Mesothelial cell of epicardium (in vitro differentiated cells): ENCODE data around the gene ADAMTS13. TPM values are rescaled to one million over a fixed set of nuclear protein-coding genes. Genes with fewer than 3 reads are reported as not detected.

Source experiments
- DNase-seq, 2 experiments: peaks; one replicate each; pipeline ENCODE4 v3.0.0; 2021; ENCODE audit warnings: low spot score in 2 of 2; ENCODE audit not compliant: unreplicated experiment in 2 of 2
- H3K27ac Mint-ChIP-seq: 2 replicates; pipeline ENCODE4 v1.8.0; 2021; ENCODE audit warnings: mixed read lengths
- H3K27me3 Mint-ChIP-seq: 2 replicates; pipeline ENCODE4 v1.8.0; 2021; ENCODE audit warnings: low read depth, mixed read lengths
- H3K36me3 Mint-ChIP-seq: 2 replicates; pipeline ENCODE4 v1.8.0; 2021; ENCODE audit warnings: mixed read lengths
- H3K4me1 Mint-ChIP-seq: 2 replicates; pipeline ENCODE4 v1.8.0; 2021; ENCODE audit warnings: mixed read lengths
- H3K4me3 Mint-ChIP-seq: 2 replicates; pipeline ENCODE4 v1.8.0; 2021; ENCODE audit warnings: mild to moderate bottlenecking, moderate library complexity, mixed read lengths
- H3K9me3 Mint-ChIP-seq: 2 replicates; pipeline ENCODE4 v1.8.0; 2021; ENCODE audit warnings: mixed read lengths
- CTCF ChIP-seq: fragments of 200-600 bp; sonication (generic); IDR thresholded peaks from one replicate; pipeline ENCODE4 v1.5.0; 2021; ENCODE audit warnings: antibody characterized with exemption; ENCODE audit not compliant: unreplicated experiment
- total RNA-seq: library from RNA; stranded (reverse); gene quantifications from 3 replicates; pipeline ENCODE4 v1.2.1, GENCODE V29; 2021

The ADAMTS13 gene
- total RNA-seq, 1 donor from 2014 or later = 21.3 TPM

- H3K27ac Mint-ChIP-seq = no peak overlapping the region
- H3K4me1 Mint-ChIP-seq = peaks cover 26% of the 10 kb centered on the region
- no peak for TF ChIP-seq CTCF
- no peaks in the 10 kb centered on the region for H3K27me3 Mint-ChIP-seq
- no peak overlapping the region for H3K4me3 Mint-ChIP-seq
- peaks cover 8% of the 10 kb centered on the region for H3K9me3 Mint-ChIP-seq
- no peak for DNase-seq
- no peaks in the 10 kb centered on the region for H3K36me3 Mint-ChIP-seq
Observed at GRCh38 chr9:133507246-133507965, 85.2 kb downstream of the ADAMTS13 start.

GRCh38 chr9:133508046-133508445, 85.9 kb downstream of the ADAMTS13 start:
- Mint-ChIP-seq H3K4me3 (no peak overlapping the region), H3K36me3 (no peaks in the 10 kb centered on the region), H3K4me1 (peaks cover 26% of the 10 kb centered on the region), H3K9me3 (peaks cover 5% of the 10 kb centered on the region), H3K27ac (no peak overlapping the region), H3K27me3 (no peaks in the 10 kb centered on the region)
- no peak for TF ChIP-seq CTCF
- DNase-seq = no peak

Other genes starting within 250 kb of the ADAMTS13 start
- not detected in 3 replicates for gene OBP2B, start 213.1 kb upstream of the ADAMTS13 start, total RNA-seq
- 2.0 to 3.2 TPM (median 2.3 TPM) in 3 replicates for gene ABO, start 147.2 kb upstream of the ADAMTS13 start, total RNA-seq
- 22.8 to 25.6 TPM (median 24.9 TPM) in 3 replicates for gene SURF6, start 86.2 kb upstream of the ADAMTS13 start, total RNA-seq
- gene MED22, start 74.2 kb upstream of the ADAMTS13 start, total RNA-seq = 35.1 to 39.4 TPM (median 36.0 TPM) in 3 replicates
- gene RPL7A, start 74.1 kb upstream of the ADAMTS13 start, total RNA-seq = 2,220 to 2,356 TPM (median 2,311 TPM) in 3 replicates
- 29.4 to 31.4 TPM (median 30.0 TPM) in 3 replicates for gene SURF1, start 65.9 kb upstream of the ADAMTS13 start, total RNA-seq
- gene SURF2, start 65.8 kb upstream of the ADAMTS13 start, total RNA-seq = 10.3 to 12.7 TPM (median 12.1 TPM) in 3 replicates
- 147 to 152 TPM (median 149 TPM) in 3 replicates for gene SURF4, start 46.3 kb upstream of the ADAMTS13 start, total RNA-seq
- 6.6 to 7.5 TPM (median 6.7 TPM) in 3 replicates for gene STKLD1, start 46.0 kb upstream of the ADAMTS13 start, total RNA-seq
- 26.1 to 28.2 TPM (median 27.0 TPM) in 3 replicates for gene REXO4, start 4.4 kb upstream of the ADAMTS13 start, total RNA-seq
- gene CACFD1, start 37.6 kb downstream of the ADAMTS13 start, total RNA-seq = 35.4 to 44.5 TPM (median 40.2 TPM) in 3 replicates
- 8.2 to 9.0 TPM (median 8.2 TPM) in 3 replicates for gene SLC2A6, start 56.7 kb downstream of the ADAMTS13 start, total RNA-seq
- gene MYMK, start 102.6 kb downstream of the ADAMTS13 start, total RNA-seq = not detected in 3 replicates
- gene ADAMTSL2, start 112.3 kb downstream of the ADAMTS13 start, total RNA-seq = 6.2 to 7.0 TPM (median 6.5 TPM) in 3 replicates
- gene FAM163B, start 187.0 kb downstream of the ADAMTS13 start, total RNA-seq = 0.22 to 0.72 TPM (median 0.72 TPM) in 3 replicates
- gene DBH, start 214.0 kb downstream of the ADAMTS13 start, total RNA-seq = not detected in 3 replicates